Uterus (tissue), 2 donors: Measurements from ENCODE around the gene VANGL2.

Experiments
- CTCF ChIP-seq, 4 experiments: fragments of 200-600 bp in 2 of 4; fragments of 450-650 bp in 2 of 4; sonication (generic) in 2 of 4; IDR thresholded peaks; one replicate each; pipeline ENCODE4 v1.5.1; 2016 to 2019; ENCODE audit warnings: antibody characterized with exemption in 4 of 4, mild to moderate bottlenecking in 2 of 4, moderate library complexity in 1 of 4
- POLR2A ChIP-seq, 2 donors: fragments of 450-650 bp; IDR thresholded peaks; one replicate each; pipeline ENCODE4 v1.6.1; 2016; ENCODE audit warnings: antibody characterized with exemption in 2 of 2, mild to moderate bottlenecking in 1 of 2, moderate library complexity in 1 of 2

GRCh38 chr1:160409486-160409885, 9.1 kb downstream of the VANGL2 start:
- TF ChIP-seq CTCF (IDR thresholded peaks at IDR 0.05) (no peak), POLR2A (IDR thresholded peaks at IDR 0.05) (no peak)
